Activated CD8-positive, alpha-beta memory T cell treated with anti-CD3 and anti-CD28 coated beads, Interleukin-2, amount 50 U/mL, for 1 hour (primary cell): ENCODE results near the gene SEMA4B.
"Not testable (repeated sequence)": the region's sequence is repeated elsewhere in the genome, so short reads cannot be mapped to it uniquely, and the experiment has no call there.

ENCODE experiments used
- DNase-seq: peaks from one replicate; pipeline ENCODE4 v3.0.0-alpha.2; 2020; ENCODE audit errors: extremely low read depth

SEMA4B gene

DNA sequence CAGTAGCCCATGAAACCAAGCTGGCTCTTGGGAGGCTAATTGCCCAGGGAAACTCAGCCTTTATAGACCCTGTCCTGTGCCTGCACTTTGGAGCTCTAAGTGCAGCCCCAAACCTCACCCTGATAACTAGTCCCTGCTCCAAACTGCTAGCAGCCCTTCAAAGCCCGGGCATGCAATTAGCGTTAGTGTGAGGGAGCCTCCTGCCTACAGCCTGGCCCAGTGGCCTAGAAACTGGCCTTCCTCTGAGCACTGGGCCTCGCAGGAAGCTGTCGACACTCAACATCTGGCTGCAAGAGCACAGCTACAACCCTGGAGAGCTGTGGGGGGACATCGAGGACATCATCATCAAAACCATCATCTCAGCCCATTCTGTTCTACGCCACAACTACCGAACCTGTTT, 56.6 kb downstream of the SEMA4B start:
- no peak for DNase-seq

- DNase-seq = no peak
Observed at GRCh38 chr15:90259524-90259923, 58.4 kb downstream of the SEMA4B start.

GRCh38 chr15:90260731-90261130, 59.6 kb downstream of the SEMA4B start:
- DNase-seq = not testable (repeated sequence)

DNA sequence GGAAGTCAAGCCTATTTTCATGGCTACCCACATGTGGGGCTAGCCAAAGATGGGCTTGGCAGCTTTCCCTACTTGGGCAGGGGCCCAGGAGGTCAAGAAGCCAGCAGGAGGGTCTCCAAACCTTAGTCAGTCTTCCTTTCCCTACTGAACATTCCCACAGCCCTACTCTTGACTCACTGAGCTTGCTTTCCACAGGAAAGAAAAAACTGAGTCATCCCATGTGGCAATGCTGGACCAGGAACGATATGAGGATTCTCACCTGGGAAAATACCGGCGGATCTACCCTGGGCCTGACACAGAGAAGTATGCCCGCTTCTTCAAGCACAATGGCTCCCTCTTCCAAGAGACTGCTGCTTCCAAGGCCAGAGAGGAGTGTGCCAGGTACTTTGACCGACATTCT, 60.7 kb downstream of the SEMA4B start:
- DNase-seq = no peak

DNA sequence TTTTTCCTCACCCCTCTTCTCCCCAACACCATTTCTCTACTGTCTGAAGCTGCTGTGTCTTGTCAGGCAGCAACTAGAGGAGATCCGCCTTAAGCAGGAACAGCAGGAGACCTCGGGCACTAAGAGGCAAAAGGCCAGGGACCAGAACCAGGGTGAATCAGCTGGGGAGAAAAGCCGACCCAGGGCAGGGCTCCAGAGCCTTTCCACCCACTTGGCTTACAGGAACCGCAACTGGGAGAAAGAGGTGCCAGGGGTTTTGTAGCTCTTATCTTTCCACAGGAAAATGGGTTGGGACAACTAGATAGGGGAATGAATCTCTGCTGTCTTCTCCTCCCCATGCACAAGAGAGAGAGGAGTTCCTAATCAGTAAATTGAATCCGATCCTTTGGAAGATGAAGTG, 61.3 kb downstream of the SEMA4B start:
- no peak for DNase-seq

- no peak for DNase-seq
Observed at GRCh38 chr15:90264671-90265070, 63.5 kb downstream of the SEMA4B start.

- peak; percentile 71 for DNase-seq
Observed at GRCh38 chr15:90265271-90266060, 64.3 kb downstream of the SEMA4B start, which contains the start of gene NGRN. NGRN (plus strand) TSS chr15:90265672; CDS start chr15:90265713, 41 bp downstream.

DNA sequence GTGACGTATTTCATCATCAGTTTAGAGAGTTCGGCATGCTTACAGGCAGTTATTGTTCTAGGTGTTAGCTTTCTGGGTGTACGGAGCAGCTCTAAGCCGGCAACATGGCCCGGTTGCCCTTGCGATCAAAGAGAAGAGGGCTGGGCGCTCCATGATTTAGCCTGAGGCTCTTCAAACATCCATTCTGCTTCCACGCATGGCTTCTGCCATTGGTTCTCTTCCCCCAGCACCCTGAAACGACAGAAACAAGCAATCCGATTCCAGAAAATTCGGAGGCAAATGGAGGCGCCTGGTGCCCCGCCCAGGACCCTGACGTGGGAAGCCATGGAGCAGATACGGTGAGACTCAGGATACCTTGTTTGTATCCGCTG, 64.9 kb downstream of the SEMA4B start:
- DNase-seq = no peak

DNA sequence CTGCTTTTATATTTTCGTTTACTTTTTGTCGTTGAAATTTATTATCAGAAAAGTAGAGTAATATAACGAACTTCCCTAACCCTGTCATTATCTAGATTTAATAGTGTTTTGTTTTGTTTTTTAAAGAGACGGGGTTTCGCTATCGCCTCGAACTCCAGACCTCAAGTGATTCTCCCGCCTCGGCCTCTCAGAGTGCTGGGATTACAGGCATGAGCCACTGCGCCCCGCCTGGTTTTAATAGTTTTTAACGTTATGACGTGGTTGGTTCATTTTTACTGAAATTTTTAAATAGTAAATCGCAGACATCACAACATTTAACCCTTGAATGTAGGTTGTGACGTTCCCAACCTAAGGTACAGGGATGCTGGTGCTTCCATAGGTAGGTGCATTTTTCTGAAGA, 65.4 kb downstream of the SEMA4B start:
- no peak for DNase-seq

DNA sequence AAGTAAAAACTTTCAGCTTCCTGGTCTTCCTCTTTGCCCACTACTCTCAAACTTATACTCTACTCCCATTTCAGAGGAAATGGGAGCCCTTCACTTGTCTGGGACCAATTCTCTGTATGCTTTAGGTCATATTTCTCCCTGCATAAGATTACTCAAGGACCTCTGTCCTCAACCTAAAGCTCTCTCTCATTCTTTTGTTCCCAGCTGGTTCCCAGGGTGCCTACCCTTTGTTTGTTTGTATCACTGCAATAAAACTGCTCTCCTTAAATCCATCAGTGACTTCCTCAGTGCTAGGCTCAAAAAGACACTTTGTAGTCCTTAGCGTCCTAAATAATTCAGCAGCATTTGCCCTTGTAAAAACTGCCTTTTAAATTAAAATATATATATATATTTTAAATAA, 67.3 kb downstream of the SEMA4B start:
- no peak for DNase-seq

DNA sequence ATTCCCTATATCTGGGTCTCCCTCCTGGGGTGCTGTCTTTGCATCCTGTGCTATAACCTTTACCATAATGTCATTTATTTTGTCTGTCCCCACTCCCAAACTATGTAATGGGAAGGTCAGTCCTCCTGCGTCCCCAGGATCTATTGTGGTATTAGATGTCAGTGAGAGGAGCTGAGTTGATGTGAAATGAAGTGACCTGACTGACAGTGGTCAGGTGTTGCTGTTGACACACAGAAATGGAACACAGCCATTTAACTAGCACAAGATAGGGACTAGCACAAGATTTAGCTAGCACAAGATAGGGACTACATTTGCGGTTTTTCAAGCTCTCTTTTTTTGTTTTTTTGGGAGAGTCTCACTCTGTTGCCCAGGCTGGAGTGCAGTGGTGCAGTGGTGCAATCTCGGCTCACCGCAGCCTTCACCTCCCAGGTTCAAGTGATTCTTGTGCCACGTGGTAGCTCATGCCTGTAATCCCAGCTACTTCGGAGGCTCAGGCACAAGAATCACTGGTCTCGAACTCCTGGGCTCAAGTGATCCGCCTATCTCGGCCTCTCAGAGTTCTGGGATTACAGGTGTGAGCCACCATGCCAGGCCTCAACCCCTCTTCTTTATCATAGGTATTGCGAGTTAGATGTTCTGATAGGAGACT, 69.5 kb downstream of the SEMA4B start:
- DNase-seq = no peak

GRCh38 chr15:90271459-90272166, 70.5 kb downstream of the SEMA4B start:
- no peak for DNase-seq

DNA sequence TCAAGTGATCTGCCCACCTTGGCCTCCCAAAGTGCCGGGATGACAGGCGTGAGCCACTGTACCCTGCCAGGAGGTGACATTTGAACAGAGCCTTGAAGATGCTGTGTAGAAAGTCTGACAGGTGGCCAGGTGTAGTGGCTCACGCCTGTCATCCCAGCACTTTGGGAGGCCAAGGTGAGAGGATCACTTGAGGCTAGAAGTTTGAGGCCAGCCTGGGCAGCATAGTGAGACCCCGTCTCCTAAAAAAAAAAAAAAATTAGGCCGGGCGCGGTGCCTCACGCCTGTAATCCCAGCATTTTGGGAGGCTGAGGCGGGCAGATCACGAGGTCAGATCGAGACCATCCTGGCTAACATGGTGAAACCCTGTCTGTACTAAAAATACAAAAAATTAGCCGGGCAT, 77.3 kb downstream of the SEMA4B start:
- DNase-seq = not testable (repeated sequence)
